GM12878 (cell line): ENCODE results near the gene MAP4K2.

Source experiments
- CTCF ChIP-seq, 3 experiments: IDR thresholded peaks in 2 of 3; conservative IDR thresholded peaks in 1 of 3; 2 replicates each; pipeline ENCODE4 v1.5.1; 2011; ENCODE audit warnings: low read depth in 3 of 3, low read length in 3 of 3, mild to moderate bottlenecking in 3 of 3, control low read depth in 2 of 3, moderate library complexity in 2 of 3, inconsistent platforms in 1 of 3, mixed read lengths in 1 of 3; ENCODE audit not compliant: control insufficient read depth in 2 of 3, insufficient read depth in 1 of 3; ENCODE audit errors: extremely low read depth in 1 of 3
- EGR1 ChIP-seq, 2 experiments: IDR thresholded peaks; 1 replicate in 1 of 2; 2 replicates in 1 of 2; pipeline ENCODE4 v1.6.1; 2011 to 2012; ENCODE audit warnings: low read depth in 2 of 2, low read length in 2 of 2, borderline replicate concordance in 1 of 2, mild to moderate bottlenecking in 1 of 2, moderate library complexity in 1 of 2
- EP300 ChIP-seq, 2 experiments: fragments of 150-350 bp in 1 of 2; IDR thresholded peaks; 2 replicates each; pipeline ENCODE4 v1.6.1; 2011 to 2012; ENCODE audit warnings: low read depth in 2 of 2, low read length in 2 of 2, borderline replicate concordance in 1 of 2, improper control_type of control experiment in 1 of 2, inconsistent platforms in 1 of 2; ENCODE audit not compliant: control insufficient read depth in 1 of 2
- SIN3A ChIP-seq: IDR thresholded peaks from 2 replicates; pipeline ENCODE4 v1.6.1; 2012; ENCODE audit warnings: low read depth, low read length, improper control_type of control experiment
- SPI1 ChIP-seq: IDR thresholded peaks from 2 replicates; pipeline ENCODE4 v1.6.1; 2011; ENCODE audit warnings: low read depth, mild to moderate bottlenecking, low read length, moderate library complexity, borderline replicate concordance; ENCODE audit not compliant: insufficient read depth
- ZNF274 ChIP-seq: IDR thresholded peaks from one replicate; pipeline ENCODE4 v1.8.0; 2011; ENCODE audit not compliant: insufficient read length, insufficient read depth

- no peak for TF ChIP-seq CTCF (IDR thresholded peaks at IDR 0.05 in 2 of 3, conservative IDR thresholded peaks at IDR 0.05 in 1 of 3; ENCODE audit: control insufficient read depth in 2 of 3, extremely low read depth in 1 of 3, insufficient read depth in 1 of 3, low read depth in 3 of 3, low read length in 3 of 3)
- no peak for TF ChIP-seq SIN3A
- no peak for TF ChIP-seq EGR1 (IDR thresholded peaks at IDR 0.05; ENCODE audit: borderline replicate concordance in 1 of 2, low read depth in 2 of 2, low read length in 2 of 2)
- TF ChIP-seq ZNF274: no peak
- TF ChIP-seq SPI1: no peak
- TF ChIP-seq EP300 (IDR thresholded peaks at IDR 0.05; ENCODE audit: borderline replicate concordance in 1 of 2, control insufficient read depth in 1 of 2, low read depth in 2 of 2, low read length in 2 of 2): no peak
Observed at GRCh38 chr11:64832467-64833197, 29.6 kb upstream of the MAP4K2 start.
